HG03575 (cell line): Measurements from ENCODE around the gene TUBB2B.
"Not testable (repeated sequence)": the region's sequence is repeated elsewhere in the genome, so short reads cannot be mapped to it uniquely, and the experiment has no call there.

Source experiments
- ATAC-seq: cut with Tn5 transposase; IDR thresholded peaks from one replicate; pipeline ENCODE4 v1.9.1; 2021; ENCODE audit not compliant: unreplicated experiment, insufficient number of reproducible peaks, low FRiP score; ENCODE audit errors: extremely low read depth

TUBB2B gene

GRCh38 chr6:3259491-3259958 is 32.1 kb upstream of the TUBB2B start:
- no peak for ATAC-seq

DNA sequence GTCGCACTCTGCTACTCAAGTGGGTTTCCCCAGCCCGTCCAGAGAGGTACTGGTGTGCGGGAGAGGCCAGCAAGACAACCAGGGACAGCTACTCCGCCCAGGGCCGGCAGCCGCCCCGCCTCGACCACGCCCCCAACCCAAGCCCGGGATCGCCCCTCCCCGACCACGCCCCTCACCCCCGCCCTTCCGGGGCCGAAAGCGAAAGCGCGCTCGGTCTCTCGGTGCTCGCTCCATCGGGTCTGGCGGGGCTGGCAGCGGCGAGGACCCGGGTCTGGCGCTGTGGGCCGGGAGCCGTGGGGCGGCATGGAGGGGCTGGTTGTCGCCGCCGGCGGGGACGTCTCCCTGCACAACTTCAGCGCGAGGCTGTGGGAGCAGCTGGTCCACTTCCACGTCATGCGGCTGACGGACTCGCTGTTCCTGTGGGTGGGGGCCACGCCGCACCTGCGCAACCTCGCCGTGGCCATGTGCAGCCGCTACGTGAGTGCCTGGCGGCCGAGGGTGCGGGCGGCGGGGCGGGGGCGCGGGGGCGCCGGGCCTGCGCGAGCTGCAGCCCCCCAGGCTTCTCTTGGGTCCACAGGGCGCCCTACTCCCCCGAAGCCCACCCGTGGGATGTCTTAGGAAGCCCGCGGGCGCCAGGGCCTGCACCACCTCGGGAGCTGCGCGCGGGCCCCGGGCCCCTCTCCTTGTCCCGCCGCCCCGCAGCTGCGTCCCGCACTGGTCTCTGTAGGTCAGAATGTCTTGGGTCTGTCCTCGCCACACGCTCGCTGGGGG is 31.5 kb upstream of the TUBB2B start, which contains the start of gene PSMG4:
TSS of gene PSMG4 (plus strand) at position 228 of the 771 bp plus-strand sequence. CDS start at position 304, 76 bp downstream.
- no peak for ATAC-seq

DNA sequence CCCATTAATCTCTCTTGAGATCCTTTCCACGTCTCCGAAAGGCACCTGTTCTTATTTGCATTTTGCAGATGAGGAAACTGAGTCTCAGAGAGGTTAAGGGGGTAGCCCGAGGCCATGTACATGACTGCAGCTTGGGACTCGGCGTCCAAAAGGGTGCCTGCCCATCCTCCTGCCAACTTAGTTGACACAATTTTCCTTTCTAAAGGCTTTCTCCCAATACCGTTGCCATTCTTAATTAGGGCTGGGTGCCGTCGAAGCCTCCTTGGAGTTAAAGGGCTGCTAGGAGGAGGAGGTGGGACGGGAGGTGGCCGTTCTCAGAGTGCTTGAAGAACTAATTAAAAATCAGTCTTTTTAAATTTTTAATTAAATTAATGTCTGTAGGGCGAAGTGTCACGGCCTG is 30.7 kb upstream of the TUBB2B start:
- ATAC-seq = no peak

- no peak for ATAC-seq
Observed at GRCh38 chr6:3253597-3253961, 26.1 kb upstream of the TUBB2B start.

DNA sequence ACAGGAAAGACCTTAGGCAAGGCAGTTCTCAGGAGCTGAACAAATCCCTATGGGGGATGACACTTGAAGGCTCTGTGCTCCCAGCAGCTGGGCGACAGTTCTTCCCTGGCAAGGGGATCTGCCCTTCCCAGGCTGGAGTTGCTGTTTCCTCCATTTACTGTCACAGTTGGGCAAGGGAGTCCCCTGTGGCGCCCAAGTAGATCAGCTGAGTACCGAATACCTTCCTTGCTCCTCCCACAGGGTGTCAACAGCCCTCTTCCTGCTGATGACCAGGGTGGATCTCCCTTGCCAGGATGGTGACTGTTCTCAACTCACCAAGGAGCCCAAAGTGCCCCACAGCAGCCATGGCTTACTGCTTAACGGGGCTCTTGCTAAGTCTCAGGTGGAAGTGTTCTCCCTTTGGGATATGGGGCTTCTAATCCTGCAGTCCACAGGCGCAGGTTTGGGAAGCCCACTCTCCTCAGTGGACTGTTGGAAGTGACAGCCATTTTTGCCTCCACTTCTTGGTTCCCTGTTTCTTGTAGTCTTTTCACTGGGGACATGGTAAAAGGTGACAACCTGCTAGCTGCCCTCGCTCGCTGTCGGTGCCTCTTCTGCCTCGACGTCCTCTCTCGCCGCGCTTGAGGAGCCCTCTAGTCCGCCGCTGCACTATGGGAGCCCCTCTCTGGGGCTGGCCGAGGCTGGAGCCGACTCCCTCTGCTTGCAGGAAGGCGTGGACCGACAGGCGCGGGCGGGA is 25.6 kb upstream of the TUBB2B start:
- no peak for ATAC-seq

DNA sequence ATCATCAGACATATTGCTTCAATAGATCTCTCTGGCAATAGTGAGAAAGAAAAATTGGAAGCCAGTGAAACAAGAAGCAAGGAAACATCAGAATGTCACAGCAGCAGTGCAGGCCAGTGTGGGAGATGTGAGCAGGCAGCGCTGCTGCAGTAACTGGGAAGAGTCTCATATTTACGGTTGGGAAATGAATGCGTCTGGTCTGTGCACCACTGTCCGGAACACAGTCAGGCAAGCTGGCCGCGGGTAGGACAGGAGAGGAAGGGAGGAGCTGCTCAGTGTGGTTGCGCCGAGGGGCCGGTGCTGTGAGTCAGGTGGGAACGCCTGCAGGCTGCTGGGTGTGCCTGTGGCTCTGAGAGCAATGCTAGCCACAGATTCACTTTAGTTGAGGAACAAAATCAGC is 24.9 kb upstream of the TUBB2B start:
- no peak for ATAC-seq

- ATAC-seq = no peak
Observed at GRCh38 chr6:3251462-3252314, 24.2 kb upstream of the TUBB2B start.

GRCh38 chr6:3250231-3250675 is 22.8 kb upstream of the TUBB2B start:
- ATAC-seq = no peak

DNA sequence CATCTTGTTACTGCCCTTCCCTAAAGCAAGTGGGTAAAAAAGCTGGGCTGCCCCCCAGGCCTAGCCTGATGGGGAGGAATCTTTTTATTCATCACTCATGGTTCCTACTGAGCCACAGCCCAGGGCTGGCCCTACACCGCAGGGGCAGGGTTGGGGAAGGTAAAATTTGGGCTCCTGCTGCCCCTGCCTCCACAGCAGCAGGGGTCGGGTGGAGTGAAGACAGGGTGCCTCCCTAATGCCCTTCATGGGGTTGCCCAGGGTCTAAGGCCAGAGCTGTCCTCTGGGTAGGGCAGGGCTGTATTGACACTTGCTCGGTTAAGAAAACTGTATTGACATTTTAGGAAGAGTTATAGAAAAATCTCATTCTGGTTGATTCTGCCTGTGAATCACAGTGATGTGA is 22.4 kb upstream of the TUBB2B start:
- ATAC-seq = no peak

DNA sequence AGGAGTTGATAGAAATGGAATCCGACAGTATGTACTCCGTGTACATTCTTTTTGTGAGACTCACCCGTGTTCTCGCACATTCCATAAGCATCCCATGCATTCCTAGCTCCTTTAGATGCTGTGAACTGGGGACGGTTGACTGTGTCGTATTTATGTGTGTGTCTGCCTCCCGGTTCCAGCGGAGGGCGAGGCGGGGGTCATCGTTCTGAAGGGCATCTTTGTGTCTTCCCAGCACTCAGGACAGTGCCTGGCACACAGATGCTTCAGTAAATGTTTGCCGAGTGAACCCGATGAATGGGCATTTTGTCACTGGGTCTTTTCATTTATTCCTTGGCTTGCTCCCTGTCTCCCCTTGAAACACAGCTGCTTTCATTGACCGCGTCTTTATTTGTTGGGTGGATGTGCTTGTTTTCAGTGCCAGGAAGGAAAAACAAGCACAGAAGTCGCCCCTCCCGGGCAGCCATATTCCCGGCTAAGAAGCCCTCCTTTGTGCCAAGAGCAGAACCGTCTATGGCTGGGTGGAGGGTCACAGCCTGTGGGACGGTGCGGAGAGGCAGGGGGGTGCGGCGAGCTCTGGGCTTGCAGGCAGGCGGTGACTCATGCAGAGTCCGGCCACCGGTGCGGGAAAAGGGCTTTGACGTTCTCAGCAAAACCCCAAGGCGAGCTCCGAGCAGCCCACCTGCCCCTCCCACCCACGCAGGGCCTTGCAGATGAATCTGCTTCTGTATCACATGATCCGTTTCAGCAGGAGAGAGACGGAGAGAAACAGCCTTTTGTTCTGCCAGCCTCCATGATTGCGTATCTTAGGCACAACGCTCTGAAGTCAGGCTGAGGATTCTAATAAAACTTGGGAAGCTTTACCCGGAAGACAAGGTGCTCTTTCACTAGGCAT is 20.0 kb upstream of the TUBB2B start:
- ATAC-seq = no peak

- no peak for ATAC-seq
Observed at GRCh38 chr6:3245216-3245615, 17.8 kb upstream of the TUBB2B start.

- ATAC-seq = not testable (repeated sequence)
Observed at GRCh38 chr6:3244832-3245161, 17.3 kb upstream of the TUBB2B start.

DNA sequence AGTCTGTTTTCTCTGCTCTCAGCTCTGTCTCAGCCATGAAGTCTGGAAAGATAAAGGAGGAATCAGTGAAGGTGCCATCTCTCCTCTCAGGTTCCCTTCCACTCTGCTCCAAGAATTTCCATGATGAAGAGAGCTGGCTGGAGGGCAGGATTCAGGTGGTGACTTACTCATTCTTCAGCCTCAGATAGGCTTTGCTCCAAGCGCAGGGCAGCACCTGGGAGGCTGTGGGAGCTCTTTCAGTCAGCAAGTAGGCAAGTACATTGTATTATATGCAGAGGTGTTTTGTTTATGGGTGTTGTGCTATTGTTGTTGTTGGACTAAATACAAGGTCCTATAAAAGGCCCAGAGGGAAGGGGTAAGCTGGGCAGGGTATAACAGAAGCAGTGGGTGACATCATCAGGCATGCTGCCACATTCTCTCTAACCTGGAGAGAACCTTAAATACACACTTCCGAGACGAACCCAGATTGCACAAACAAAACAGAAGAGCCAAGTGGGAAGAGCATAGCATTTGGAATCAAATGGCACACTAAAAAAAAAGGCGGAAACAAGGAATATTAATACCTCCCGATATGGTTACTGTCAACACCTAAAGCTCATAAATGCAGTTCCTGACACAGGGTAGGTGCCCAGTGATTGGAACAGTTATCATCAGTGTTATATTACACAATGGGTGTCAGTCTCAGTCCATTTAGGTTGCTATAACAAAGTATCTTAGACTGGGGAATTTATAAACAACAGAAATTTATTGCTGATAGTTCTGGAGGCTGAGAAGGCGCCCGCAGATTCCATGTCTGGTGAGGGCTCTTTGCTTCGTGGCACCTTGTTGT is 16.8 kb upstream of the TUBB2B start:
- no peak for ATAC-seq

DNA sequence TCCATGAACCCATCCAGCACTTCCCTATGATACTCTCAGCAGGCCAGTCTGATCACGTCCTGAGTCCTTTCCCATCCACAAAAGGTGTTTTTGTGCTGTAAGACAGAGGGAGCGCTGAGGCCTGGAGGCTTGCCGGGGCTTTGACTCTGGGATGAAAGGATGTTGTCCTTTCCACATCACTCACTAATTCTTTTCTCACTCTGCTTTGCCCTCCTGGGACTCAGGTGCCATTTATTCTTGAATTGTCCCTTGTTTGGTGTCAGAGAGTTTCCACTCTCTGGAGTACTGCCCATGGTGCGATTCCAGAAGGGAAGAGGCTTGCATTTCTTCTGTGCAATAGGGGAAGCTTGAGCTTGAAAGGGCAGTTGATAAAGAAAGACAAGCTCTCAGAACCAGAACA is 15.3 kb upstream of the TUBB2B start:
- no peak for ATAC-seq

DNA sequence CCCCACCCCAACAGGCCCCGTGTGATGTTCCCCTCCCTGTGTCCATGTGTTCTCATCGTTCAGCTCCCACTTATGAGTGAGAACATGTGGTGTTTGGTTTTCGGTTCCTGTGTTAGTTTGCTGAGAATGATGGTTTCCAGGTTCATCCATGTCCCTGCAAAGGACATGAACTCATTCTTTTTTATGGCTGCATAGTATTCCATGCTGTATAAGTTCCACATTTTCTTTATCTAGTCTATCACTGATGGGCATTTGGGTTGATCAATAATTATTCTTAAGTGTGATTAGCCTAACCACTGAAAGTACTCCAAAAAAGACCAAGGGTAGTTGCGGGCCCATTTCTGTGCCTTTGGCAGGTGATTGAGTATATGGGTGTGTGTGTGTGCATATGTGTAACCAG is 14.3 kb upstream of the TUBB2B start:
- not testable (repeated sequence) for ATAC-seq

- no peak for ATAC-seq
Observed at GRCh38 chr6:3240595-3240994, 13.1 kb upstream of the TUBB2B start.

DNA sequence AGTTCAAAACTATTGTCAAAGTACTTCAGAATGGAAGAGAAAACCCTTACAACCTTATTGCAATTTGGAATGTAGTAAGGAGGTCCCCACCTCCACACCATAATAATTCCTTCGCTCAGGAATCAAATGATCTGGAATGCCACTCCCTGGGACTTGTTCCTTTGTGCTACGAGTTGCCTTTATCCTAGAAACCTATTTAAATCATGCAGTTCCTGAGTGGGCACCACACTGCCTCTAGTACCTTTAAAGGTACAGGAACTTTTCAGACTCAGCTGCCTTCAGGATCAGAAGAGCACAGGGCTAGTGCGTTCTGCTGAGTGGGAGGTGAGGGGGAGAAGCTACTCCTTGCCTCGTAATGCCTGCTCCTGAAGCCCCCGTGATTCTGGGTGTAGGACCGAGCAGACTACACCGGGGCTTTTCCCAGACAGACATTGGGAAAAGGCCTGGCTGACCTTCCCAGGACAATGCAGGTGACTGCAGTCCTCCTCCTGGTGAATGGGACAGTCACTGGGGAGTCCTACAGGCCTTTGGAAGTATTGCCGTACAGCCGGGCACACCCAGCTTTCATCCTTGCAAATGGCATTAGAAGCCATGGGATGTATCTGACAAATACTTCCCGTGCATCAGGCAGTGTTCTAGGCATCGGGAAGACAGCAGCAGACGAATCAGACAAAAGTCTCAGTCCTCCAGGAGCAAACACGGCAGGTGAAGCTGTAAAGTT is 11.8 kb upstream of the TUBB2B start:
- no peak for ATAC-seq
